CD4-positive, alpha-beta T cell treated with Interleukin-4 for 1 hour (primary cell): ENCODE data around the gene CA9.
"Not testable (repeated sequence)": the region's sequence is repeated elsewhere in the genome, so short reads cannot be mapped to it uniquely, and the experiment has no call there.

Source experiments
- DNase-seq, 2 donors: peaks; one replicate each; pipeline ENCODE4 v3.0.0-alpha.2; 2020 to 2022

Gene CA9

DNA sequence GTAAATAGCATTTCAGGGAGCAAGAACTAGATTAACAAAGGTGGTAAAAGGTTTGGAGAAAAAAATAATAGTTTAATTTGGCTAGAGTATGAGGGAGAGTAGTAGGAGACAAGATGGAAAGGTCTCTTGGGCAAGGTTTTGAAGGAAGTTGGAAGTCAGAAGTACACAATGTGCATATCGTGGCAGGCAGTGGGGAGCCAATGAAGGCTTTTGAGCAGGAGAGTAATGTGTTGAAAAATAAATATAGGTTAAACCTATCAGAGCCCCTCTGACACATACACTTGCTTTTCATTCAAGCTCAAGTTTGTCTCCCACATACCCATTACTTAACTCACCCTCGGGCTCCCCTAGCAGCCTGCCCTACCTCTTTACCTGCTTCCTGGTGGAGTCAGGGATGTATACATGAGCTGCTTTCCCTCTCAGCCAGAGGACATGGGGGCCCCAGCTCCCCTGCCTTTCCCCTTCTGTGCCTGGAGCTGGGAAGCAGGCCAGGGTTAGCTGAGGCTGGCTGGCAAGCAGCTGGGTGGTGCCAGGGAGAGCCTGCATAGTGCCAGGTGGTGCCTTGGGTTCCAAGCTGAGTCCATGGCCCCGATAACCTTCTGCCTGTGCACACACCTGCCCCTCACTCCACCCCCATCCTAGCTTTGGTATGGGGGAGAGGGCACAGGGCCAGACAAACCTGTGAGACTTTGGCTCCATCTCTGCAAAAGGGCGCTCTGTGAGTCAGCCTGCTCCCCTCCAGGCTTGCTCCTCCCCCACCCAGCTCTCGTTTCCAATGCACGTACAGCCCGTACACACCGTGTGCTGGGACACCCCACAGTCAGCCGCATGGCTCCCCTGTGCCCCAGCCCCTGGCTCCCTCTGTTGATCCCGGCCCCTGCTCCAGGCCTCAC, at the start of gene CA9:
Gene CA9 (plus strand): TSS at position 797 of the 893 bp plus-strand sequence. CDS start 32 bp downstream, at position 829.
- no peak for DNase-seq

DNA sequence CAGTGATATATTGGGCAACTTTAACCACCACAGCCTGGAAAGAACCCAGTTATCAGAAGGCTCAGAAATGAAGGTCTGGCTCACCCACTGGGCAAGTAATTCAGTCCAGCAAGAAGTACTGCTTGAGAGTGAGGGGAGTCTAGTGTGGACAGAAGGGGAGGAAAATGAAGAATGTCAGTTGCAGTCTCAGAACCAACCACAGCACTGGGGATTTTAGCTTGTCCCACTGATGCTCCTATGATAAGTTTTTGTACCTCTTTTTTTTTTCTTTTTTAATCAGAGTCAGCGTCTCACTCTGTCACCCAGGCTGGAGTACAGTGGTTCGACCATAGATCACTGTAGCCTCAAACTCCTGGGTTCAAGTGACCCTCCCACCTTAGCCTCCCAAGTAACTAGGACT, 46.2 kb upstream of the CA9 start:
- DNase-seq, result no peak

- no peak for DNase-seq
These were observed 45.2 kb upstream of the CA9 start for GRCh38 chr9:35628389-35628991.

- DNase-seq, result no peak
These were observed 44.1 kb upstream of the CA9 start for GRCh38 chr9:35629597-35629996.

DNA sequence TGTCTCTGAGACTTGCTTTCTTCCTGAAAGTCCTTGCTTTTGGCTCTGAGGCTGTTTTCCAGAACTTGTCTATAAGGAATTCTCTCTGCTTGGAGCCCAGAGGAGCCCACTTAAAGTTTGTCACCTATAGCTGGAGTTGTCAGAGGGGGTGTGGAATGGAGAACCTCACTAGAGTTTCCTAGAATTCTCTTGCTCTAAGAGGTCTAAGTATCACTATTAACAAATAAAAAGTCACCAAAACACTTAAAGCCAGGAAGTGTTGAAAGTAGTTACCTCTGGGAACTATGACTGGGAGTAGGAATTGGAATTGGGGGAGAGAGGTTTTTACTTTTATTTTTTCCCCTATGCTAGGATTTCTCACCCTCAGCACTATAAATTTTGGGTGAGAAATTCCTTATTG, 38.0 kb upstream of the CA9 start:
- no peak for DNase-seq

DNA sequence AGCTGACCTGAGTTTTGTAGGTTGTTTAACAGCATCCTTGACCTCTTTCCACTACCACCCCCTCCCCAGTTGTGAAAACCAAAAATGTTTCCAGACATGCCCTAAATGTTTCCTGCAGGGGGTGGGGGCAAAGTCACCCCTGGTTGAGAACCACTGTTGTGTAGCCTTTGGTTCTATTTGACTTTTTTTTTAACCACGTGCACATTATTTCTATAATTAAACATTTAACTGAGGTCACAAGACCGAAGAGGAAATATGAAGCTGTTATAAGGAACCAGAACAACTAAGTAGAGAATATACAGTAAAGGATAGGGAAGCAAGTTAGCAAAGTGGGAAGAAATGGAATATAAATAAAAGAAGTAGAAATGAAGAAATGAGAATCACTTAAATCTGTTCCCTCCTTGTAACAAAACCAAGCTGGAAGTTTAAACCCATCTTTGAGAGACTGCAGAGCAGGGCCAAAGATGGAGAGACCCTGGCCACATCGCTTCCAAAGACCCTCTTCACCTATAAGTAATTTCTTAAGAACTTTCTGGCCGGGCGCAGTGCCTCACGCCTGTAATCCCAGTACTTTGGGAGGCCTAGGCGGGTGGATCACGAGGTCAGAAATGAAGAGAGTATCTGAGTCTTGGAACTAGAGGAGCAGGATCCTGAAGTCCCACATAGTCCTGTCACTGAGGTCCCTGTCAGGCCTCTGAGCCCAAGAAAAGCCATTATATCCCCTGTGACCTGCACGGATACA, 37.4 kb upstream of the CA9 start:
- DNase-seq, result peak in 1 of 2 donors; percentile 35

DNA sequence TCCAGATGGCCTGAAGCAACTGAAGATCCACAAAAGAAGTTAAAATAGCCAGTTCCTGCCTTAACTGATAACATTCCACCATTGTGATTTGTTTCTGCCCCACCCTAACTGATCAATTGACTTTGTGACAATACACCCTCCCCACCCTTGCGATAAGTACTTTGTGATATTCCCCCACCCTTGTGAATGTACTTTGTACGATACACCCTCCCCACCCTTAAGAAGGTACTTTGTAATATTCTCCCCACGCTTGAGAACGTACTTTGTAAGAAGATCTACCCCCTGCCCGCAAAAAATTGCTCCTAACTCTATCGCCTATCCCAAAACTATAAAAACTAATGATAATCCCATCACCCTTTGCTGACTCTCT, 36.9 kb upstream of the CA9 start:
- DNase-seq, result not testable (repeated sequence)

- not testable (repeated sequence) for DNase-seq
These were observed 36.2 kb upstream of the CA9 start for GRCh38 chr9:35637427-35637955.

- DNase-seq, result peak; percentile 50 to 64
These were observed 35.0 kb upstream of the CA9 start for GRCh38 chr9:35638751-35639150.

- DNase-seq, result not testable (repeated sequence)
These were observed 34.5 kb upstream of the CA9 start for GRCh38 chr9:35639225-35639624.

GRCh38 chr9:35639631-35640030, 34.1 kb upstream of the CA9 start:
- DNase-seq, result no peak

GRCh38 chr9:35640431-35640830, 33.3 kb upstream of the CA9 start:
- DNase-seq, result peak in 1 of 2 donors; percentile 4

- DNase-seq, result not testable (repeated sequence)
These were observed 32.2 kb upstream of the CA9 start for GRCh38 chr9:35641478-35641877.

- DNase-seq, result no peak
These were observed 30.7 kb upstream of the CA9 start for GRCh38 chr9:35643046-35643445.

DNA sequence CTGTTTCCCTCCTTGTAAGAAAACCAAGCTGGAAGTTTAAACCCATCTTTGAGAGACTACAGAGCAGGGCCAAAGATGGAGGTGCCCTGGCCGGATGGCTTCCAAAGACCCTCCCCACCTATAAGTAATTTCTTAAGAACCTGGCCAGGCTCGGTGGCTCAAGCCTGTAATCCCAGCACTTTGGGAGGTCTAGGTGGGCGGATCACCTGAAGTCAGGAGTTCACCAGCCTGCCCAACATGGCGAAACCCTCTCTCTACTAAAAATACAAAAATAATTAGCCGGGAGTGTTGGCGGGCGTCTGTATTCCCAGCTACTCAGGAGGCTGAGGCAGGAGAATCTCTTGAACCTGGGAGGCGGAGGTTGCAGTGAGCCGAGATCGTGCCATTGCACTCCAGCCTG, 28.0 kb upstream of the CA9 start:
- DNase-seq, result not testable (repeated sequence)

DNA sequence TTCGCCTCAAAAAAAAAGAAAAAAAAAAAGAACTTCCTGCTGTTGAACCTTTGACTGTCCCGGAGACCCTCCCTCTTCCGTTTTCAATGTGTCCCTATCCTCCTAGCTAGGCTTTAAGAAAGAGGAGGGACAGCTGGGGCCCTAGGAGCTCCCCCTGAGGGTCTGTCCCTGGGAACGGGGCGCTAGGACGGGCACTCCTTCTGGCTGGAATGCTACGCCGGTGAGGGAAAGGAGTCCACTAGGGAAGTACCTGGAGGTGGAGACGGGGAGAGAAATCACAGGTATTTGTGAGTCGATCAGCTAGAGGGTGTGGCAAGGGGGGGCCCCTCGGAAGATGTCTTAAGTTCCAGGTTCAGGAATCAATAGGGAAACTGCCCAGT, 27.6 kb upstream of the CA9 start:
- DNase-seq, result peak in 1 of 2 donors; percentile 33

- peak; percentile 91 to 92 for DNase-seq
These were observed 27.0 kb upstream of the CA9 start for GRCh38 chr9:35646533-35647265.

DNA sequence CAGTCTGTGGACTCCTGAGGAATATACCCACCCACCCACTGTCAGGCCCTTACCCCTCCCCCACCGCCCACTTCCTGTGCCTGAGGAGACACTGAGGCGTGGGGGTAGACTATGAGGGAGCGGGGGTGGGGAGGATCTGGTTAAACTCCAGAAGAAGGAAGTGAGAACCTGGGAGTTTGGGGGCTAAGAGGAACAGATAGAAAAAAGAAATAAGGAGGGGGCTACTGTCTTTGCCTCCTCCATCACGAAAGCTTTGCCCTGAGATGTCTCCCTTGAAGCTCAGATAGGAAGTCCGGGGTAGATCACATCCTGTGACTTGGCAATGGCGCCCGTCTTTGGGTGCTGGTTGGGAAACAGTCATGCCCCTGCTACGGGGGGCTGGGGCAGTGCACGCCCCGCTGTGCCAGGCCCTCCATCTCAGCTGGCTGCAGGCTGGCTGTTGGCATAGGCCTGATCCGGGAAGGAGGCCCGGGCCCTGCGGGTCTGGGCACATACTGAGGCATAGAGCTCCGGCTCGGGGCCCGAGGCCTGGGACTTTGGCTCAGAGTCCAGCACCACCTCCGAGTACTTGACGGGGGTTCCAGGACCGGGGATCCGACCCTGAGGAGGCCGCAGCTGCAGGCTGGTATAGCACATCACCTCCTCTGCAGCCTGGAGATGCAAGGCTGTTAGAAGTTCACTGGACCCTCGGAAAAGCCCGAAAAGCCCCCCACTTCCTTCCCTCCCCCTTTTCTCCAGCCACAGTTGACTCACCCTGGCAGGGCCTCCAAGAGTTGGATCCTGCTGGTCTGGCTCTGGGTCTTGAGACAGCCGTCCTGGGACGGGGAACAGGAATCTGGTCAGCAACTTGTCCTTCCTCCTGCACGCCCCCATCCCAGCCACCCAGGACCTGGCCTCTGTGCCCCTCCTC, 24.0 kb upstream of the CA9 start:
- DNase-seq, result peak in 1 of 2 donors; percentile 46

GRCh38 chr9:35650341-35651158, 23.2 kb upstream of the CA9 start, which contains the start of gene SIT1:
SIT1 (minus strand) TSS chr9:35650931; CDS start chr9:35650853, 78 bp downstream.
- DNase-seq, result peak; percentile 29 to 50
